GM12878 (cell line): ENCODE measurements around the gene ITSN1. TPM values are rescaled to one million over a fixed set of nuclear protein-coding genes. Genes with fewer than 3 reads are reported as not detected.

Source experiments
- RAD21 ChIP-seq: IDR thresholded peaks from 2 replicates; pipeline ENCODE4 v1.6.1; 2011; ENCODE audit warnings: mild to moderate bottlenecking, low read depth, low read length, moderate library complexity; ENCODE audit not compliant: insufficient read depth
- polyA plus RNA-seq, 11 experiments: library from polyadenylated mRNA; depleted of rRNA in 4 of 11; unstranded in 6 of 11; stranded (reverse) in 5 of 11; fragments of >200 nt; fragmentation: Nextera tagmentation in 4 of 11; fragmentation: Illumina TruSeq in 1 of 11; extraction: Ambion mirVana in 4 of 11; extraction: Trizol in 1 of 11; gene quantifications; 1 replicate in 1 of 11; 2 replicates in 10 of 11; pipeline versions ENCODE4 v1.2.1 to v1.2.3, GENCODE V29; 2011 to 2016; ENCODE audit warnings: inconsistent platforms in 2 of 11, missing spikeins in 2 of 11, low read depth in 1 of 11
- total RNA-seq, 4 experiments: library from RNA; depleted of rRNA in 3 of 4; stranded (reverse); fragments of >200 nt in 3 of 4; fragmentation: Illumina TruSeq in 1 of 4; extraction: Trizol in 1 of 4; gene quantifications; 2 replicates each; pipeline versions ENCODE4 v1.2.1 to v1.2.3, GENCODE V29; 2013 to 2021
- TF ChIP-seq, protein P1 (sequence below): fragments of 450-650 bp; IDR thresholded peaks from 2 replicates; pipeline ENCODE4 v1.6.1; 2016; ENCODE audit warnings: mild to moderate bottlenecking
- TF ChIP-seq, protein P2 (sequence below): IDR thresholded peaks from 2 replicates; pipeline ENCODE4 v1.6.1; 2012; ENCODE audit warnings: improper control_type of control experiment, low read depth, low read length; ENCODE audit not compliant: insufficient replicate concordance

ITSN1 gene
- total and polyA plus RNA-seq, 10 of the 15 experiments (the other 5 are each of a cell fraction or from before 2014, with no cell fraction given), result 0.89 to 10.6 (median 4.8) TPM

DNA sequence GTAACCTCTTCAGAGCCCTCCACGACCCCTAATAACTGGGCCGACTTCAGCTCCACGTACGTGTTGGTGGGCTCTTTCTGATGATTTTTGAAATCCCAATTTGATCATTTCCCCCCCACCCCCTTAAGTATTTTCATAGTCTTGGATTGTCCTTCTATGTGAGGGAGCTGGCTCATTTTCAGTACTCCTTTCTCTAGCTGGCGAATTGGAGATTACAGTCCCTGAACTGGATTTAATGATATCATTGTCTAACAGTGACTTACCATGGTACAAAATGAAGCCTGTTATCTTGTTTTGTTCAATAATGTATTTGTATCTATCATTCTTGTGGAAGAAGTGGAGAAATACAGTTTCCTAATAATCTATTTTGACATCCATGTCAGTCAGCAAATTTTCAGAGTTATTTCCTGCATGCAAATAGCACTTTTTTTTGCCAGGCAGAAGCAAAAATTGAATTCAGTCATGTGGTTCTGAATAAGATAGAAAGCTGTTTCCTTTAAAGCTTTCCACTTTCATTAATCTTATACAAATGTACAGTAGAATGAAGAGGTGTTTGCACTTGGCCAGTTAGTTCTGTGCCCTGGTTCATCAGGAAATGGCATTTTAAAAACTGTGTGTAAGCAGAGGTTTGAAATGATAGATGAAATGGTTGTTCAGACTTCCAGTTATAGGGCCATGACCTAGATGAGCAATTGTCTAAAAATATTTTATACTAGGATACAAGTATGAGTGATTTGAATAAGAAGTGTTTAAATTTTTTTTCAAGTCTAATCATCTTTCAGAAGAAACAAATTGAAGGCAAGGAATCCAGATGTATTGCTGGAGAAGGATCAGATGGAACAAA, 169.1 kb downstream of the ITSN1 start (continued):
- TF ChIP-seq, protein P1, sequence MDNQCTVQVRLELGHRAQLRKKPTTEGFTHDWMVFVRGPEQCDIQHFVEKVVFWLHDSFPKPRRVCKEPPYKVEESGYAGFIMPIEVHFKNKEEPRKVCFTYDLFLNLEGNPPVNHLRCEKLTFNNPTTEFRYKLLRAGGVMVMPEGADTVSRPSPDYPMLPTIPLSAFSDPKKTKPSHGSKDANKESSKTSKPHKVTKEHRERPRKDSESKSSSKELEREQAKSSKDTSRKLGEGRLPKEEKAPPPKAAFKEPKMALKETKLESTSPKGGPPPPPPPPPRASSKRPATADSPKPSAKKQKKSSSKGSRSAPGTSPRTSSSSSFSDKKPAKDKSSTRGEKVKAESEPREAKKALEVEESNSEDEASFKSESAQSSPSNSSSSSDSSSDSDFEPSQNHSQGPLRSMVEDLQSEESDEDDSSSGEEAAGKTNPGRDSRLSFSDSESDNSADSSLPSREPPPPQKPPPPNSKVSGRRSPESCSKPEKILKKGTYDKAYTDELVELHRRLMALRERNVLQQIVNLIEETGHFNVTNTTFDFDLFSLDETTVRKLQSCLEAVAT, result no peak
- TF ChIP-seq RAD21, result no peak
- TF ChIP-seq, protein P2, sequence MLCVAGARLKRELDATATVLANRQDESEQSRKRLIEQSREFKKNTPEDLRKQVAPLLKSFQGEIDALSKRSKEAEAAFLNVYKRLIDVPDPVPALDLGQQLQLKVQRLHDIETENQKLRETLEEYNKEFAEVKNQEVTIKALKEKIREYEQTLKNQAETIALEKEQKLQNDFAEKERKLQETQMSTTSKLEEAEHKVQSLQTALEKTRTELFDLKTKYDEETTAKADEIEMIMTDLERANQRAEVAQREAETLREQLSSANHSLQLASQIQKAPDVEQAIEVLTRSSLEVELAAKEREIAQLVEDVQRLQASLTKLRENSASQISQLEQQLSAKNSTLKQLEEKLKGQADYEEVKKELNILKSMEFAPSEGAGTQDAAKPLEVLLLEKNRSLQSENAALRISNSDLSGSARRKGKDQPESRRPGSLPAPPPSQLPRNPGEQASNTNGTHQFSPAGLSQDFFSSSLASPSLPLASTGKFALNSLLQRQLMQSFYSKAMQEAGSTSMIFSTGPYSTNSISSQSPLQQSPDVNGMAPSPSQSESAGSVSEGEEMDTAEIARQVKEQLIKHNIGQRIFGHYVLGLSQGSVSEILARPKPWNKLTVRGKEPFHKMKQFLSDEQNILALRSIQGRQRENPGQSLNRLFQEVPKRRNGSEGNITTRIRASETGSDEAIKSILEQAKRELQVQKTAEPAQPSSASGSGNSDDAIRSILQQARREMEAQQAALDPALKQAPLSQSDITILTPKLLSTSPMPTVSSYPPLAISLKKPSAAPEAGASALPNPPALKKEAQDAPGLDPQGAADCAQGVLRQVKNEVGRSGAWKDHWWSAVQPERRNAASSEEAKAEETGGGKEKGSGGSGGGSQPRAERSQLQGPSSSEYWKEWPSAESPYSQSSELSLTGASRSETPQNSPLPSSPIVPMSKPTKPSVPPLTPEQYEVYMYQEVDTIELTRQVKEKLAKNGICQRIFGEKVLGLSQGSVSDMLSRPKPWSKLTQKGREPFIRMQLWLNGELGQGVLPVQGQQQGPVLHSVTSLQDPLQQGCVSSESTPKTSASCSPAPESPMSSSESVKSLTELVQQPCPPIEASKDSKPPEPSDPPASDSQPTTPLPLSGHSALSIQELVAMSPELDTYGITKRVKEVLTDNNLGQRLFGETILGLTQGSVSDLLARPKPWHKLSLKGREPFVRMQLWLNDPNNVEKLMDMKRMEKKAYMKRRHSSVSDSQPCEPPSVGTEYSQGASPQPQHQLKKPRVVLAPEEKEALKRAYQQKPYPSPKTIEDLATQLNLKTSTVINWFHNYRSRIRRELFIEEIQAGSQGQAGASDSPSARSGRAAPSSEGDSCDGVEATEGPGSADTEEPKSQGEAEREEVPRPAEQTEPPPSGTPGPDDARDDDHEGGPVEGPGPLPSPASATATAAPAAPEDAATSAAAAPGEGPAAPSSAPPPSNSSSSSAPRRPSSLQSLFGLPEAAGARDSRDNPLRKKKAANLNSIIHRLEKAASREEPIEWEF, result no peak
